Activated CD8-positive, alpha-beta memory T cell treated with anti-CD3 and anti-CD28 coated beads, Interleukin-2, amount 50 U/mL, for 4 hours (primary cell): ENCODE data around the gene ING5.

Experiments
- DNase-seq: peaks from one replicate; pipeline ENCODE4 v3.0.0-alpha.2; 2020

Gene ING5

DNA sequence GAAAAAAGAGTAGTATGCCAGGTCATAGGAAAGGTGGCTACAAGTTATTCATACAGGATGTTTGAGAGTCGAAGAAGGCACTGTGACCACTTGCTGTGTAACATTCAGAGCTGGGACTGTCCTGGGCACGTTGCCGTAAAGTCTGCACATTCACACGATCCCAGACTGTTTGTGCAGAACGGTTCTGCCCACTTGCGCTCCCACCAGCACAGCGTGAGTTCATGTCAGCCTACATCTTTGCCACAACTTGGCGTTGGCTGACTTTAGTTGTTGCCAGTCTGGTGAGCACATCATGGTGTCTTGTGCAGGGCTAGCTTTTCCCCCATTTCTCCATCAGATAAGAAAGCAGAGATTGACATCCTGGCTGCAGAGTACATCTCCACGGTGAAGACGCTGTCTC is 7.0 kb downstream of the ING5 start:
- no peak for DNase-seq

- no peak for DNase-seq
Measured at GRCh38 chr2:241719093-241719492, 17.3 kb downstream of the ING5 start.

DNA sequence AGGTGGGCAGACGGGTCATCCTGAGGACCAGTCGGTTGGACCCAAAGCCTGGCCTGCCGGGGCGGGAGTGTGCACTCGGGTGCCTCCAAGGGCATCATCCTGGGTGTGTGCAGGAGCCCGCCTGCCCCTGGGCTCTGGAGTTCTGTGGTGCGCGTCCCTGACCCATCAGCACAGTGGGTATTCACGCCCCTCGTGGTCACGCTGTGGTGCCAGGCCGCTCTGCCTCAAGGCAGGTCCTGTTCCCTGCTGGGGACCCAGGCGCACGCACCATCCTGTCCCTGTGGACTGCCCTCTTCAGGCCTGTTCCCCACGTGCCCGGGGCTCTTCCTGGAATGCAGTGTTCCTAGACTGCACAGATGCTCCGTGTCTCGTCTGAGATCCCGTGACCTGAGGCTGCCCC is 18.3 kb downstream of the ING5 start:
- DNase-seq = no peak

DNA sequence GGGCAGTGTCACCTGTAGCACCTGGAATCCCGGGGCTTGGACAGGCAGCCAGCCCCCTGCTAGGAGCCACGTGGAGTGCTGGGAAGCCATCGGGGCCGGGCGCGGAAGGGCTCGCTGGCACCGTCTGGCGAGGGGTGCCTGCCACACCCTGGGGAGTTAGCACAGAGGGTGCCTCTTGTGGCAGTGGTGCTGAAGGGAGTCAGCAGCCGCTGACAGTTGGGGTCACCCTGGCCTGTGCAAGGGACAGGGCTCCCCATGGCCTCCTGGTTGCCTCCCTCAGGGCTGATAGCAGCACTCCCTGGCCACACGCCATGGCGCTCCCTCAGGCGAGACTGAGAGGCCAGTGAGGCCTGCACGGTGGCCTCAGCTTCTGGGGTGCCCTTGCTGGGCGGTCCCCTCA is 18.7 kb downstream of the ING5 start:
- no peak for DNase-seq

DNA sequence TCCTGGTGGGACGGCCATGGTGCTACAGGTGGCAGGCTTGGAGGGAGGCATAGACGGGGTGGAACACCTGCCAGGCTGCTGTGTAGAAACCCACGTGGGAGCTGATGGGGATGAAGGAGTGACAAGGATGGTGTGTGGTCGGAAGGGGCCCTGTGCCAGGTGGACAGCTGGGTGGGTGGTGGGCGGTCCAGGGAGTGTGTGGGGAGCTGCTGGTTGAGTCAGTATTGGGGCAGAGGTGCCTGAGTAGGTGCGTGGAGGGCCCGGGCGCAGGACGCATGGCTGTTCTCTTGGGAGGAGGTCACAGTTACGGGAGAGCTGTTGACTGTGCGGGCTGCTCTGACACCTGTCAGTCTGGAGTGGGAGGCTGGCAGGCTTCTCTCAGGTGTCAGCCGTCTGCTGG is 20.0 kb downstream of the ING5 start:
- no peak for DNase-seq

GRCh38 chr2:241722896-241723454 is 21.1 kb downstream of the ING5 start:
- no peak for DNase-seq

DNA sequence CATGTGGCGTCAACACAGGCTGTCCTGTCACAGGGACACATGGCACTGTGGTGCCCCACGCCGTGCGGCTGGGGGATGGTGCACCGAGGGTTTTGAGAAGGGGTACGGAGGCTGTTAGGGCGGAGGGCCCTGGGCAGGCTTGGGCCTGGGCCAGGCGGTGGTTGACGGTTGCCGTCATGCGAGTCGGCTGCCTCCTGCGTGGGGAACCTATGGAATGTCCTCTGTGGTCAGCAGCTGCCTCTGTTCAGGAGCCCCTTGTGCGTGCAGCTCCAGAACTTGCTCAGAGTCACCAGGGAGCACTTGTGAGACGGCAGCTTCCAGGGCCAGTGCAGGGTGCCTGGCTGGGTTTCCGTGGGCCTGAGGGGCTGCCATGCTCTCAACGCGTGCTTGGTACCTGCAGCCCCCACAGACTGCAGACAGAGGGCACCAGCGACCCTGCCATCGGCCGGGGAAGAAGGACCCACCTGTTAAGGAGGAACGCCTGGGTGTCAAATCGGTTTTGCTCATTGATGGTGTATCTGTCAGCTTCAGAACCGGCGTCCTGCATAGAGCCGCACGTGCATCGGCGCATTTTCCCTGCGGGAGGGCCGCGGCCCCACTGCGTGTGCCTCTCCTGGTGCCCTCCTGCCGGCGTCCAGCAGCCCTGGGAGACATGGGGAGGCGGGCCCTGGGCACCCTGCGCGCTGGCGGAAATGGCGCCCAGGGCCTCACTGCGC is 22.6 kb downstream of the ING5 start:
- DNase-seq = peak; percentile 55

GRCh38 chr2:241724975-241725870 is 23.4 kb downstream of the ING5 start:
- no peak for DNase-seq

- DNase-seq = no peak
Measured at GRCh38 chr2:241726459-241726858, 24.6 kb downstream of the ING5 start.

DNA sequence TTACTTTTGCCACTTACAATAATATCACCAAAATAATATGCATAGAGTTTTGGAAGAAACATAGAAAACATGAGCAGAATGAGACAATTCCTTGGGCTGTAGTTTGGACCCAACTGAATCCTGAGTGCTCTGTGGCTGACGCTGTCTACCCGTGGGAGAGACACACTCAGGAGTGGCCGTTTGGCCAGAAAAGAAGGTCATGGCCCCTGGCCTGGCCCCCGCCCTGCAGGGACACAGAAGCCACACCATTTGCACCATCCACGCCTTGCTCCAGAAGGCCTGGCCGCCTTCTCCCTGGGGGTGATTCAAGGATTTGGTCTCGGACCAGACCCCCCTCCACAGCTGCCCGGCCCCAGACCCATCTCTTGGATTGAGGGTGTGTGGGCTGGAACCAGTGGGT is 26.2 kb downstream of the ING5 start:
- DNase-seq = no peak

DNA sequence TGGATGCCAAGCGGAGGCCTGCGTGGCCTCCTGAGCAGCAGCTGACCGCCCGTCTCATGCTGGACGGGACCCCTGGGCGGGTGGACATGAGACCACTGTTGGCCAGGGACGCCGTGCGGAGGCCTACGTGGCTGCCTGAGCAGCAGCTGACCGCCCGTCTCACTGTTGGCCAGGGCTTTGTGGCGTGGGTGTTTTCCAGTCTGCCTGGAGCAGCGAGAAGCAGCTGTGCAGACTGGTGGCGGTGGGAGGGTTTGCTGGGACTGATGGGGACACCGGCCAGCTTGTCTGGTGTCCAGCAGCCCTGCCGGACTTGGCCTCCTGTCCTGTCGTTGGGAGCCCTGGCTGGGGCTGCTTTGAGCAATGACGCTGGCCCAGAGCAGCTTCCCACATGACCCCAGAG is 26.8 kb downstream of the ING5 start:
- DNase-seq = no peak

- DNase-seq = no peak
Measured at GRCh38 chr2:241729868-241730267, 28.0 kb downstream of the ING5 start.

- no peak for DNase-seq
Measured at GRCh38 chr2:241730671-241731293, 28.9 kb downstream of the ING5 start.

GRCh38 chr2:241732513-241733186 is 30.8 kb downstream of the ING5 start:
- peak; percentile 61 for DNase-seq

DNA sequence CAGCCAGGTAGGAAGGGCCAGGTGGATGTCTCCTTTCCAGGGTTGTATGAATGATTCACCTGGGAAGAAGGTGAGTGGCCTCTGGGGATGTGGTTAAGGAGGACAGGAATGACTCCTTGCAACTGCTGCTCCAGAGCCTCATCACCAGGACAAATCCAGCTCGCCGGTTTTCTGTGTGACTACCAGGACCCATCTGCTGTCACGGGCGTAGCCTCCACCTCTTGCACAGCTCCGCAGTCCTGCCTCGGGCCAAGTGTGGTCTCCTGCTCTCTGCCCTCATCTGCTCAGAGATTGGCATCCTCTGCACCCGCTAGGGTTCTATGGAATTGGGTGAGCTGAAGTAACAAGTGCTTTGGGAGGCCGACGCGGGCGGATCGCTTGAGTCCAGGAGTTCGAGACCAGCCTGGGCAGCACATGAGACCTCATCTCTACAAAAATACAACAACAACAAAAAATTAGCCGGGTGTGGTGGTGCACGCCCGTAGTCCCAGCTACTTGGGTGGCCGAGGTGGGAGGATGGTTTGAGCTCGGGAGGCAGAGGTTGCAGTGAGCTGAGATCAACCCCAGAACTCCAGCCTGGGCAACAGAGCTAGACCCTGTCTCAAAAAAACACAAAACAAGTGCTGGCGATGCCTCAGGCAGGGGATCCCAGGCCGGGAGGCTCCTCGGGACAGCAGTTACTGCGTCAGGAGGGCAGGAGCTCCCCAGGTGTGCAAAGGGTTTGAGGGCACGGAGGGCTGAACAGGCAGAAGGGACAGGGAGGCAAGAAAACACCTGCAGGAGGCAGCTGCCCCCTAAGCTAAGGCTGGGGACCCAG is 31.8 kb downstream of the ING5 start:
- no peak for DNase-seq

DNA sequence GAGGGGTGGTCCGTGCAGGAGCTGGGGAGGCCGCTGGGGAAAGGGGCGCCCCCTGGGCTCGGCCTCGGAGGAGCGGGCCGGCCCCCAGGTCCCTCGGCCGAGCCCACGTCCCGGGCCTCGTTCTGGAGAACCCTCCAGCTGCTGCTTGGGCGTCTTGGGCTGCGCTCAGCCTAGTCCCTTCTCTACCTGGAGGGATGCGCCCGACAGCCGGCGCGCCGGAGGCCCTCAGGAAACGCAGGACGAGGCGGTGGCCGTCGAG is 32.3 kb downstream of the ING5 start:
- no peak for DNase-seq

DNA sequence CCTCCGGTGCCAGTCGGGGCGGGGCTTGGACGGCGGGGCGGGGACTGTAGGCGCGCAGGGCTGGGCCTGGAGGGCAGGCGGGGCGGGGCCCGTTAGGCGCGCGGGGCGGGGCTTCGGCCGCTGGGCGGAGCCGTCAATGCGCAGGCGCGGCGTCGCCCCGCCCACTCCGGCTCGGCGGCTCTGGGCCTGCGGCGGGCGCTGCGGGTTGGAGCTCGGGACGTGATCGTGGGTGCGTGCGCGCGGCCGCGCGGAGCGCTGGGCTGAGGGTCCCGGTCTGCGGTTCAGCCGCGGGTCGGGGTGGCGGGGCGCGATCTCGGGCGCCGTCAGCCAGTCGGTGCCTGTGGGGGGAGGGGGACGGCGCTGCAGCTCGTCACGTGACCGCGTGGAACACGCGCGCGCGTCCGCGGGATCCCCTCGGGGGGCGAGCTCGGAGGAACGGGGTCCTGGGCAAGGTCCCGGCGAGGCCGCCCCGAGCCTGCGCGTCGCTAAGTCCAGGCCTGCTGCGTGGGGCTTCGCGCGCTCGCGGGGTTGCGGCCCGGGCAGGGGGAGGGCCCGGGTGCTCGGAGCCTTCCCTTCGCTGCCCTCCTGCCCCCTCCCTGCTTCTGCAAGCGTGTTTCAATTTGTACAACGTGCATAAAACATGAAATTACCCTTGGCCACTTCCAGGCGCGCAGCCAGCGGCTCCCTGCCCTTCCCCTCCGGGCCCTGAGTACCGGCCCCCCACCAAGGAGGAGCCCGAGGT is 32.8 kb downstream of the ING5 start, which contains the start of gene D2HGDH:
D2HGDH (plus strand) TSS at position 164 of the 742 bp plus-strand sequence. CDS start 595 bp downstream, outside the sequence.
- peak; percentile 94 for DNase-seq

DNA sequence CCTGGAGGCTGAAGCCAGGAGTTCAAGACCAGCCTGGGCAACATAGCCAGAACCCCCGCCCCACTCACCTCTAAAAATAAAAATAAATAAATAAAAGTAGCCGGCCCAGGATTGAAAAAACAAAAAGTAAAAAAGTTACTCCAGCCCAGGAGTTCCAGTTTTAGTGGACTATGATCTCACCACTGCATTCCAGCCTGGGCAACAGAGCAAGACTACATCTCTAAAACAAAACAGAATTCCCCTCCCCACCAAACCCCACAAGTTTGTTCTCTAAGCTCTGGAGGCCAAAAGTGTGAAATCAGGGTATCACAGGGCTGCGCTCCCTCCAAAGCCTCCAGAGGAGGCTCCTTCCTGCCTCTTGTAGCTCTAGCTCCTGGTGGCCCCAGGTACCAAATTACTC is 34.3 kb downstream of the ING5 start:
- no peak for DNase-seq

DNA sequence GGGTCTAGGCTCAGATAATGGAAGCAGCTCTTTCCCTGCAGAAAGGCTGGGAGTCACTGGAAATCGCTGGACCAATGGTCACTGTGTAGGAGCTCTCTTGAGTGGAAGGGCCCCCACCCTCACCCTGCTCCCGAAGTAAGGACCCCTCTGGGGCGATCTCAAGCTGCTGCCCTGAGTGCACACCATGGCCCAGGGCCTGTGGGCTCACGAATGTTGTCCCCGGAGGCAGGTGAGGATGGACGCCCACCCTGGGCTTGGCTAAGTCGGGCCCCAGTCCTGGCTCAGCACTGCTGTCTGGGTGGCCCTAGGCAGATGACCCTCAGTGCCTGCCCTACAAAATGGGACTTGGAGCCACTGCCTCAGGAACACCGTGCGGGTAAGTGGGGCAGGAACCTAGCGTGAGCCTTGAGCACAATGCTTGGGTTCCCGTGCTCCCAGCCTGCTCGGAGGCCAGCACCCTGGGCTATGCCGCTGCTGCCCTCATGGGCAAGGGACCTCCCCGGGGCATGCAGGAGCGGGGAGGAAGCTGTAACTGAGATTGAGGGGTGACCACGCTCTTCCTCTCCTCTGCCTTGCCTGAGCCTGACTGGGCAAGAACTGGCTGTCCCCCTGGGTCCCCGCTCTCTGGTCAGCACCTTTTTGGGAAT is 36.3 kb downstream of the ING5 start:
- no peak for DNase-seq

GRCh38 chr2:241739177-241739576 is 37.3 kb downstream of the ING5 start:
- no peak for DNase-seq

- DNase-seq = peak; percentile 64
Measured at GRCh38 chr2:241739651-241740050, 37.8 kb downstream of the ING5 start.
